Measurements from ENCODE around the gene STAT3.
"Not testable (repeated sequence)": the region's sequence is repeated elsewhere in the genome, so short reads cannot be mapped to it uniquely, and the experiment has no call there.

GRCh38 chr17:42297775-42298174 is 90.5 kb downstream of the STAT3 start:
- TF ChIP-seq REST (IDR thresholded peaks at IDR 0.05); ZSCAN20 (CRISPR knock-in tag; IDR thresholded peaks at IDR 0.05); POLR2A (IDR thresholded peaks at IDR 0.05; ENCODE audit: low read length); EP300 (IDR thresholded peaks at IDR 0.05); GATA3 (IDR thresholded peaks at IDR 0.05; ENCODE audit: borderline replicate concordance); MAZ (IDR thresholded peaks at IDR 0.05; ENCODE audit: borderline replicate concordance, low read depth, low read length); KDM5A (IDR thresholded peaks at IDR 0.05): not testable (repeated sequence)
